PC-3 (cell line): ENCODE results near the gene POGLUT2. TPM values are rescaled to one million over a fixed set of nuclear protein-coding genes. Genes with fewer than 3 reads are reported as not detected.

Source experiments
- ATAC-seq: fragments of 200-7000 bp; cut with Tn5 transposase; 2 replicates; pipeline ENCODE4 v1.9.1; 2020; ENCODE audit warnings: mild to moderate bottlenecking, moderate library complexity
- BruUV-seq: library from RNA; stranded (reverse); fragments of 400-500 nt; replicated peaks from 2 replicates; lab custom pipeline; 2021; lab: Mats Ljungman, UMichigan
- CTCF ChIA-PET: fragments of 300-600 bp; sonication (Branson Sonifier 250); formaldehyde crosslinking; loops from one replicate; lab custom pipeline; 2022; ENCODE audit warnings: antibody characterized with exemption; lab: Charles Lee
- POLR2A ChIA-PET: fragments of 300-600 bp; sonication (Branson Sonifier 250); formaldehyde crosslinking; loops from one replicate; lab custom pipeline; 2022; ENCODE audit warnings: antibody characterized with exemption; ENCODE audit not compliant: unreplicated experiment; lab: Charles Lee
- DNase-seq: peaks from one replicate; pipeline ENCODE4 v3.0.0-alpha.2; 2015
- H2AFZ ChIP-seq: fragments of 300-600 bp; sonication (generic); 2 replicates; pipeline ENCODE4 v1.6.0; 2016; ENCODE audit warnings: antibody characterized with exemption, low read length
- H3F3A ChIP-seq: fragments of 300-600 bp; sonication (generic); one replicate; pipeline ENCODE4 v1.6.0; 2017; ENCODE audit warnings: antibody characterized with exemption, low read length, control low read depth, mild to moderate bottlenecking; ENCODE audit not compliant: unreplicated experiment
- H3K27ac ChIP-seq: fragments of 300-600 bp; sonication (generic); 2 replicates; pipeline ENCODE4 v1.5.1; 2016; ENCODE audit warnings: mild to moderate bottlenecking, low read length
- H3K27me3 ChIP-seq: fragments of 300-600 bp; sonication (generic); 2 replicates; pipeline ENCODE4 v1.6.1; 2016; ENCODE audit warnings: low read length, mixed read lengths
- H3K36me3 ChIP-seq: fragments of 300-600 bp; sonication (generic); 2 replicates; pipeline ENCODE4 v1.6.1; 2016; ENCODE audit warnings: low read depth, mixed run types, low read length, mixed read lengths
- H3K4me1 ChIP-seq: fragments of 300-600 bp; sonication (generic); 2 replicates; pipeline ENCODE4 v1.5.1; 2016; ENCODE audit warnings: low read length; ENCODE audit not compliant: insufficient read depth
- H3K4me2 ChIP-seq: fragments of 300-600 bp; sonication (generic); 2 replicates; pipeline ENCODE4 v1.6.0; 2016; ENCODE audit warnings: low read length
- H3K4me3 ChIP-seq: fragments of 300-600 bp; sonication (generic); 2 replicates; pipeline ENCODE4 v1.5.1; 2016; ENCODE audit warnings: mild to moderate bottlenecking, low read length, mixed read lengths
- H3K79me2 ChIP-seq: fragments of 300-600 bp; sonication (generic); 2 replicates; pipeline ENCODE4 v1.6.1; 2017; ENCODE audit warnings: low read length, mixed read lengths
- H3K9ac ChIP-seq: fragments of 300-600 bp; sonication (generic); 2 replicates; pipeline ENCODE4 v1.6.0; 2016; ENCODE audit warnings: mild to moderate bottlenecking, low read length
- H3K9me2 ChIP-seq: fragments of 300-600 bp; sonication (generic); replicated peaks from 2 replicates; pipeline ENCODE4 v1.6.1; 2016; ENCODE audit warnings: mixed run types, low read length, mixed read lengths
- H3K9me3 ChIP-seq: fragments of 300-600 bp; sonication (generic); 2 replicates; pipeline ENCODE4 v1.6.1; 2016; ENCODE audit warnings: low read length, mixed read lengths
- H4K20me1 ChIP-seq: fragments of 300-600 bp; sonication (generic); 2 replicates; pipeline ENCODE4 v1.6.1; 2016; ENCODE audit warnings: low read length, mixed read lengths
- EZH2 ChIP-seq: fragments of 300-600 bp; sonication (generic); IDR thresholded peaks from one replicate; pipeline ENCODE4 v1.6.1; 2017; ENCODE audit warnings: antibody characterized with exemption, mild to moderate bottlenecking, low read length; ENCODE audit not compliant: unreplicated experiment
- EZH2phosphoT487 ChIP-seq: fragments of 300-600 bp; sonication (generic); IDR thresholded peaks from 2 replicates; pipeline ENCODE4 v1.6.1; 2018; ENCODE audit warnings: mild to moderate bottlenecking, antibody characterized with exemption, low read length, borderline replicate concordance
- intact Hi-C: fragments of 100-400 bp; cut with micrococcal nuclease; formaldehyde crosslinking; loops from 2 replicates; pipeline ENCODE4 v1.9.0; 2023
- total RNA-seq: library from RNA; depleted of rRNA; stranded (reverse); fragments of >200 nt; gene quantifications from 2 replicates; pipeline ENCODE4 v1.2.3, GENCODE V29; 2014
- TF ChIP-seq, protein P1 (sequence below): fragments of 300-600 bp; sonication (generic); conservative IDR thresholded peaks from 2 replicates; pipeline ENCODE4 v1.5.1; 2017; ENCODE audit warnings: antibody characterized with exemption, low read depth, mild to moderate bottlenecking, low read length

Gene POGLUT2
- total RNA-seq, 1 experiment from 2014 or later, result 6.7 TPM

DNA sequence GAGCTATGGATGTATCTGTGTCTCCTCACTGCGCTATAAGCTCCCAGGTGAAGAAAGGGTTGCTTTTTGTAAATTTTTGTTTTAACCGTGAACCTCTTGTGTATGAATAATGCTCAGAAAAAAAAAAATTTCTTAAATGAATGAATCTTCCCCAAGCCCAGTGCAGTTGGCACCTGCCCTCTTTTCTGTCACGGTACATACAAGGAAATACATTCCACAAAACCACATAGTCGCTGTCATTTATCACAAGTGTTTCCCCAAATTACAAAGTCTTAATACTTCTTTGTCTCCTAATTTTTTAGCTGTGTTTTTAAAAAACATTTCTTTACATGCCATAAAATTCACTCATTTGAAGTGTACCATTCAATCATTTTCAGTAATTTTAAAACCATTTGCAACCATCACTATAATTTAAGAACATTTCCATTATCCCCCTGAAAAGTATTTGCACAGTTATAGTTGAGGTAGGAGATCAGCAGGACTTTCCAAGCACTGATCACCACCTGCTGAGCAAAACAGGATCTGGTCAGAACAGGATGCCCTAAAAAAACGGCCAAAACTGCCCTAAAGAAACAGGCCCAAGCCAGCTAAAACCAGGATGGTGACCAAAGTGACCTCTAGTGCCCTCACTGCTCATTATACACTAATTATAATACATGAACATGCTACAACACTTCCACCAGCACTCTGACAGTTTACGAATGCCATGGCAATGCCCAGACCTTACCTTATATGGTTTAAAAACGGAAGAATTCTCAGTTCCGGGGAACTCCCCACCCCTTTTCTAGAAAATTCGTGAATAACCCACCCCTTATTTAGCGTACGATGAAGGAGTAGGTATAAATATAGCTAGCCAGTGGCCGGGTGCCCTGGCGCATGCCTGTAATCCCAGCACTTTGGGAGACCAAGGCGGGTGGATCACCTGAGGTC lies 23.9 kb downstream of the POGLUT2 start:
- Histone ChIP-seq H3K9me3 (no peaks in the 10 kb centered on the region), H3K4me2 (no peak overlapping the region), H3K9ac (no peak overlapping the region), H2AFZ (no peak overlapping the region), H3K27ac (no peak overlapping the region), H3K4me1 (peaks cover 16% of the 10 kb centered on the region), H3K36me3 (no peaks in the 10 kb centered on the region), H3F3A (no peaks in the 10 kb centered on the region), H4K20me1 (no peaks in the 10 kb centered on the region), H3K9me2 (no peaks in the 10 kb centered on the region), H3K27me3 (no peaks in the 10 kb centered on the region), H3K4me3 (no peak overlapping the region), H3K79me2 (peaks cover 31% of the 10 kb centered on the region)
- no peak for ATAC-seq
- no peak for DNase-seq
- no peak for TF ChIP-seq EZH2
- TF ChIP-seq EZH2phosphoT487, result no peak
- POLR2A ChIA-PET, result no interaction called here
- intact Hi-C loops, result loop anchor here (5.0 kb wide), 1 partner anchor 48 kb away; no protein-coding TSS in a partner anchor
- CTCF ChIA-PET, result no interaction called here
- no TSS peak for BruUV-seq

DNA sequence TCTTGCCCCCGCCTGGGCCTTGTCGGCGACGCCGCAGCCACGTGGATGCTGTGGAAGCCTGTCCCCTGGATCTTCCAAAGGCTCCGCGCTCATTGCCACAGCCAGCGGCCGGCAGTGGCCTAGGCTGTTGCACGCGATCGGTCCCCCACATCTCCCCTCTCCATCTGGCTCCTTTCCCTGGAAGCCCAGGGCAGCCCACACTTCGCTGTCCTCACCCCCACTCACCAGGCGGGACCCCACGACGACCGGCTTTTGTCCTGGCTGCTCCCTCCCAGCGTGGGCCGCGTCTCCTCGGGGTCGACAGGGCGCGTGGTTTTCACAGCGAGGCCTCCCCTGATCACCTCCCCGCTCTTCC lies 24.6 kb downstream of the POGLUT2 start:
- intact Hi-C loops, result loop anchor here (5.0 kb wide), 1 partner anchor 47 kb away; no protein-coding TSS in a partner anchor
- H3F3A ChIP-seq, result no peaks in the 10 kb centered on the region
- peak overlapping the region; percentile 86 for H3K9ac ChIP-seq
- H3K36me3 ChIP-seq, result no peaks in the 10 kb centered on the region
- H3K9me3 ChIP-seq, result no peaks in the 10 kb centered on the region
- H3K9me2 ChIP-seq, result no peaks in the 10 kb centered on the region
- H3K79me2 ChIP-seq, result peaks cover 31% of the 10 kb centered on the region
- no peaks in the 10 kb centered on the region for H3K27me3 ChIP-seq
- BruUV-seq, result no TSS peak
- TF ChIP-seq, protein P1, sequence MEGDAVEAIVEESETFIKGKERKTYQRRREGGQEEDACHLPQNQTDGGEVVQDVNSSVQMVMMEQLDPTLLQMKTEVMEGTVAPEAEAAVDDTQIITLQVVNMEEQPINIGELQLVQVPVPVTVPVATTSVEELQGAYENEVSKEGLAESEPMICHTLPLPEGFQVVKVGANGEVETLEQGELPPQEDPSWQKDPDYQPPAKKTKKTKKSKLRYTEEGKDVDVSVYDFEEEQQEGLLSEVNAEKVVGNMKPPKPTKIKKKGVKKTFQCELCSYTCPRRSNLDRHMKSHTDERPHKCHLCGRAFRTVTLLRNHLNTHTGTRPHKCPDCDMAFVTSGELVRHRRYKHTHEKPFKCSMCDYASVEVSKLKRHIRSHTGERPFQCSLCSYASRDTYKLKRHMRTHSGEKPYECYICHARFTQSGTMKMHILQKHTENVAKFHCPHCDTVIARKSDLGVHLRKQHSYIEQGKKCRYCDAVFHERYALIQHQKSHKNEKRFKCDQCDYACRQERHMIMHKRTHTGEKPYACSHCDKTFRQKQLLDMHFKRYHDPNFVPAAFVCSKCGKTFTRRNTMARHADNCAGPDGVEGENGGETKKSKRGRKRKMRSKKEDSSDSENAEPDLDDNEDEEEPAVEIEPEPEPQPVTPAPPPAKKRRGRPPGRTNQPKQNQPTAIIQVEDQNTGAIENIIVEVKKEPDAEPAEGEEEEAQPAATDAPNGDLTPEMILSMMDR, result no peak
- TF ChIP-seq EZH2, result no peak
- TF ChIP-seq EZH2phosphoT487, result no peak
- no peak overlapping the region for H3K27ac ChIP-seq
- H3K4me2 ChIP-seq, result peak overlapping the region; percentile 82
- POLR2A ChIA-PET, result interaction anchor here (0.6 kb wide), 1 partner anchor 130 kb away, joined by 3 read pairs; no protein-coding TSS in a partner anchor
- H4K20me1 ChIP-seq, result no peaks in the 10 kb centered on the region
- peak overlapping the region; percentile 92 for H3K4me3 ChIP-seq
- DNase-seq, result no peak
- CTCF ChIA-PET, result no interaction called here
- peaks cover 17% of the 10 kb centered on the region for H3K4me1 ChIP-seq
- ATAC-seq, result no peak
- H2AFZ ChIP-seq, result peak overlapping the region; percentile 81

DNA sequence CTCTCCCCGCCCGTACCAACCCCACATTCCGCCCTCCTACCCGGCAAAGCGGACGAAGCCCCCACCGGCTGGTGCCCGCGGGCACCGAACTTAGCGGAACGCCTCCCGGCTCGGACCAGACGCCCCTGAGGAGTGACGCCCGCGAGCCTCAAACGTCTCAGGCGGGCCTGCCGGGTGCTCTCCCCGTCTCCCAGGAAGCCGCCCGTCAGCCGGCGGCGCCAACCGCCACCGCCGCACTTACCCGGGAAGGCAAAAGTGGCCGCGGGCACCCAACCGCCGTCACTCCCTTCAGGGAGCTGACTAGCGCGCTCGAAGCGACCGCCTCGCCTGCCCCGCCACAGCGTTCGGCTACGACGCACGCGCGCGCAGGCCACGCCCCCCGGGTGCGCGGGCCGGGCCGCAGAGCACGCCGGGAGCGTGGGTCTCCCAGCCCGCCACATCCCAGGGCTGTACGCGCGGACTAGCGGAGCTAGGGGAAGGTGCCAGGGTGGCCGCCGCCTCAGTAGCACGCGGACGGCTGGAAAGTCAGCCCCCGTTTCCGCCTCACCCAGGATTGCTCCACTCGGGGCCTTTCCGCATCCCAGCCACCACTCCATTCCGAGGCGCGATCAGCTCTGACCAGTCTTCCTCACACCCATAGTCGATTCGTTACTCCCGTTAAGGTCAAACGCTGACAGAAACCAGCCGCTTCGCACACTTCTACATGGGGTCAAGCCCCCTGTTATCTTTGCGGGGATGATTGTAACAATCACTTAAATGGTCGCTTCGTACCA lies 25.1 kb downstream of the POGLUT2 start, which contains the start of gene TEX30:
Gene TEX30 (minus strand): TSS at position 346 of the 773 bp plus-strand sequence. CDS start 3,760 bp downstream, outside the sequence.
- H3K36me3 ChIP-seq, result no peaks in the 10 kb centered on the region
- DNase-seq (peak; percentile 84), ATAC-seq (peak; percentile 96)
- no peak within 1 kb of the TSS for H3K27ac ChIP-seq
- no peaks in the 10 kb centered on the region for H3K27me3 ChIP-seq
- H3F3A ChIP-seq, result no peaks in the 10 kb centered on the region
- H3K79me2 ChIP-seq, result peaks cover 31% of the 10 kb centered on the region
- H3K9ac ChIP-seq, result peak within 1 kb of the TSS; percentile 86
- peak within 1 kb of the TSS; percentile 81 for H2AFZ ChIP-seq
- peak within 1 kb of the TSS; percentile 82 for H3K4me2 ChIP-seq
- H3K4me1 ChIP-seq, result peaks cover 17% of the 10 kb centered on the region
- no peak for TF ChIP-seq EZH2
- TF ChIP-seq, protein P1, result no peak
- TF ChIP-seq EZH2phosphoT487, result no peak
- no peaks in the 10 kb centered on the region for H4K20me1 ChIP-seq
- ChIA-PET POLR2A (interaction anchor here (0.6 kb wide), 1 partner anchor 129 kb away, joined by 3 read pairs; no protein-coding TSS in a partner anchor), CTCF (no interaction called here)
- no peaks in the 10 kb centered on the region for H3K9me3 ChIP-seq
- intact Hi-C loops, result loop anchor here (1.0 to 5.0 kb wide), 3 partner anchors 25 to 73 kb away; partner anchors contain the start of genes BIVM, ERCC5 and POGLUT2
- no peaks in the 10 kb centered on the region for H3K9me2 ChIP-seq
- BruUV-seq, result TSS peak; percentile 98
- peak within 1 kb of the TSS; percentile 92 for H3K4me3 ChIP-seq
